ENCODE results near the gene GPSM1.
A peak's percentile ranks its signal among the peaks of the same experiment; 100 is the strongest.

Gene GPSM1

GRCh38 chr9:136329636-136330405 lies 2.5 kb downstream of the GPSM1 start:
- DNase-seq, result no peak
- Histone ChIP-seq H3K36me3 (peaks cover 37% of the 10 kb centered on the region), H3K4me3 (ENCODE audit: low read depth, low read length) (no peak overlapping the region; the same call in 1 of the 2 replicates), H3K27ac (peak overlapping the region; percentile 87), H3K27me3 (ENCODE audit: insufficient read depth, low read depth, severe bottlenecking) (no peaks in the 10 kb centered on the region), H3K9me3 (ENCODE audit: severe bottlenecking) (no peaks in the 10 kb centered on the region)
- TF ChIP-seq CTCF (IDR thresholded peaks at IDR 0.05; ENCODE audit: low read depth, low read length), result no peak

GRCh38 chr9:136330406-136330990 lies 3.2 kb downstream of the GPSM1 start:
- Histone ChIP-seq H3K27me3 (ENCODE audit: insufficient read depth, low read depth, severe bottlenecking) (no peaks in the 10 kb centered on the region), H3K27ac (peak overlapping the region; percentile 45)
- no peak for TF ChIP-seq CTCF (IDR thresholded peaks at IDR 0.05; ENCODE audit: low read depth, low read length)

GRCh38 chr9:136331030-136331429 lies 3.7 kb downstream of the GPSM1 start:
- H3K27ac ChIP-seq, result peak overlapping the region; percentile 45
- no peaks in the 10 kb centered on the region for H3K9me3 ChIP-seq (ENCODE audit: severe bottlenecking)
- H3K27me3 ChIP-seq (ENCODE audit: insufficient read depth, low read depth, severe bottlenecking), result no peaks in the 10 kb centered on the region
- H3K36me3 ChIP-seq, result peaks cover 47% of the 10 kb centered on the region
- DNase-seq, result no peak
- H3K4me3 ChIP-seq (ENCODE audit: low read depth, low read length), result peak overlapping the region; percentile 27
- TF ChIP-seq CTCF (IDR thresholded peaks at IDR 0.05; ENCODE audit: low read depth, low read length), result no peak

More at GRCh38 chr9:136330406-136330990, 3.2 kb downstream of the GPSM1 start:
- DNase-seq, result no peak
- H3K9me3 ChIP-seq (ENCODE audit: severe bottlenecking), result no peaks in the 10 kb centered on the region
- H3K4me3 ChIP-seq (ENCODE audit: low read depth, low read length), result no peak overlapping the region
- peaks cover 41% of the 10 kb centered on the region for H3K36me3 ChIP-seq

GRCh38 chr9:136331556-136332481 lies 4.5 kb downstream of the GPSM1 start:
- peak overlapping the region; percentile 45 for H3K27ac ChIP-seq
- no peaks in the 10 kb centered on the region for H3K9me3 ChIP-seq (ENCODE audit: severe bottlenecking)
- no peaks in the 10 kb centered on the region for H3K27me3 ChIP-seq (ENCODE audit: insufficient read depth, low read depth, severe bottlenecking)
- peak overlapping the region; percentile 27 for H3K4me3 ChIP-seq (ENCODE audit: low read depth, low read length)
- no peak for TF ChIP-seq CTCF (IDR thresholded peaks at IDR 0.05; ENCODE audit: low read depth, low read length)
- DNase-seq, result peak; percentile 90
- H3K36me3 ChIP-seq, result peaks cover 55% of the 10 kb centered on the region

GRCh38 chr9:136332482-136332983 lies 5.2 kb downstream of the GPSM1 start:
- Histone ChIP-seq H3K27ac (no peak overlapping the region), H3K4me3 (ENCODE audit: low read depth, low read length) (no peak overlapping the region), H3K27me3 (ENCODE audit: insufficient read depth, low read depth, severe bottlenecking) (no peaks in the 10 kb centered on the region), H3K9me3 (ENCODE audit: severe bottlenecking) (no peaks in the 10 kb centered on the region), H3K36me3 (peaks cover 62% of the 10 kb centered on the region)
- DNase-seq, result no peak
- no peak for TF ChIP-seq CTCF (IDR thresholded peaks at IDR 0.05; ENCODE audit: low read depth, low read length)

Data from WERI-Rb-1 (cell line).